Effector CD4-positive, alpha-beta T cell (primary cell): ENCODE data around the gene UPF3B.
A peak's percentile ranks its signal among the peaks of the same experiment; 100 is the strongest.
"Not testable (repeated sequence)": the region's sequence is repeated elsewhere in the genome, so short reads cannot be mapped to it uniquely, and the experiment has no call there.

Source experiments
- DNase-seq: peaks from one replicate; pipeline ENCODE4 v3.0.0-alpha.2; 2020
- total RNA-seq: gene quantifications from one replicate; lab custom pipeline; 2026; lab: John Stamatoyannopoulos, UW

UPF3B gene, protein sequence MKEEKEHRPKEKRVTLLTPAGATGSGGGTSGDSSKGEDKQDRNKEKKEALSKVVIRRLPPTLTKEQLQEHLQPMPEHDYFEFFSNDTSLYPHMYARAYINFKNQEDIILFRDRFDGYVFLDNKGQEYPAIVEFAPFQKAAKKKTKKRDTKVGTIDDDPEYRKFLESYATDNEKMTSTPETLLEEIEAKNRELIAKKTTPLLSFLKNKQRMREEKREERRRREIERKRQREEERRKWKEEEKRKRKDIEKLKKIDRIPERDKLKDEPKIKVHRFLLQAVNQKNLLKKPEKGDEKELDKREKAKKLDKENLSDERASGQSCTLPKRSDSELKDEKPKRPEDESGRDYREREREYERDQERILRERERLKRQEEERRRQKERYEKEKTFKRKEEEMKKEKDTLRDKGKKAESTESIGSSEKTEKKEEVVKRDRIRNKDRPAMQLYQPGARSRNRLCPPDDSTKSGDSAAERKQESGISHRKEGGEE
- total RNA-seq = 20.1 reads per million, percentile 47 among the genes with 10 or more reads in this experiment

DNA sequence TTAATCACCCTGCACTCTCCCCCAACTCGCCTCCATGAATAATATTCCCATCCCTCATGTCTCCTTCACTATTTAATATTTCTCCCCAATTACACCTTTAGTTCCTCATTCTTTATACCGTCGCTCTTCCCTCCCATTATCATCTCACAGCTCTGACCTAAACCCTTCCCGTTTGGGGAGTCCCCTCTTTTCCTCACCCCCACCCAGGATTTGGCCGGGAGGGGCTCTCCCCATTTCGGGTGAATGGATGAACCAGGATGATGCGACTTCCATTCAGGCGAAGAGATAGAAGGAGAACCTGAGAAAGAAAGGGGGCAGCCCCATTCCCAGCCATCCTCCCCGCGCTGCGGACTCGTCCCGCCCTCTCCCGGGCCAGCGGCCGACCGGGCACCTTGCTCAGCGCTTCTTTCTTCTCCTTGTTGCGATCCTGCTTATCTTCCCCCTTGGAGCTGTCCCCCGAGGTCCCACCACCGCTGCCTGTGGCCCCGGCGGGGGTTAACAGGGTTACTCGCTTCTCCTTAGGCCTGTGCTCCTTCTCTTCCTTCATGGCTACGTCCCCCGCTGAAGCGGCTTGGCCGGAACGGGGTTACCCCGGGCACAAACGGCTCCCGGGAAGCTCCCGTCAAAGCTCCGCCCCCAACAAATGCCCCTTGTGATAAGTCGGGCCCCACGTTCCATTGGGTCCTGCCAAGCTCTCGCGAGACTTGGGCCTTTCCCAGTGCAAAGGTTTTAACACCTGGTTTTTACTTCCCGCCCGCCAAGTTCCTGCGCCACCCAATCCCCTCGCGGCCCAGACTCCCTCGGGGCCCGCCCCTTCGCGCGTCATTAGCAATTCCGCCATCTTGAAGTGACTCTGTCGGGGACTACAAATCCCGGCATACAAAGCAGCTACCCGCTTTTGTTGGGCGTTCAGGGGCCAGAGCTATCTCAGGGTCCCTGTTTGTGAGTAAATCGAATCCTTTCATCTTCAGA is at the start of gene UPF3B:
UPF3B (minus strand) TSS at position 582 of the 972 bp plus-strand sequence; CDS start at position 547, 35 bp downstream.
- DNase-seq = peak; percentile 92

DNA sequence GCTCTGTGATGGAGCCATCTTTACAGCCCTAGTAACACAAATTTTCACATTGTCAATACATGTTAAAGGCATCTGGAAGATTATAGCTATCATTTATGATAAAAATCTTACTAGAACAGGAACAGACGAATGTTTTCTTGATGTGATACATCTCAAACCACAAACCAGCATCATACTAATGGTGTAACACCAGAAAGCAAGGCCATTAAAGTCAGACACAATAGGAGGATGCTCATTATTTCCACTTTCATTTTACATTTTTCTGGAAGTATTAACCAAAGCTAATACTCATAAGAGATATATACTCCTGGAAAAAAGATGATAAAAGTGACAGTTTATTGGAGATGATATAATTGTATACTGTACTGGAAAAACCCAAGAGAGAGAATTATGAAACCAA is 48.2 kb upstream of the UPF3B start:
- no peak for DNase-seq

DNA sequence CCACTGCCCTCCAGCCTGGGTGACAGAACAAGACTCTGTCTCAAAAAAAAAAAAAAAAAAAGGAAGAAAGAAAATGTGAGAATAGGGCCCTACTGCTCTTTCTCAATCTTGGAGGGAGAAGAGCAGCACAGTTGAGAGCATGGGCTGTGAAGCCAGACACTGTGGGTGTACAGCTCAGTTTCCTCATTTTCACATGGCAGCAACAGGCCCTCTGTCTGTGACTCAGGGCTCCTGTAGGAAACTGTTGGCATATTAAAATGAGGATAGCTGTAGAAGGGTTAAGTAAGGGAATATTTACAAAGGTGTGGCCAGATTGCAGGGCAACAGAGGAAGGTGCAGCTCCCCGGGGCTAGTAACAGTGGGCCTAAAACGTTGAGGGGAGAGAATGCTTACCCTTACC is 46.4 kb upstream of the UPF3B start:
- no peak for DNase-seq

DNA sequence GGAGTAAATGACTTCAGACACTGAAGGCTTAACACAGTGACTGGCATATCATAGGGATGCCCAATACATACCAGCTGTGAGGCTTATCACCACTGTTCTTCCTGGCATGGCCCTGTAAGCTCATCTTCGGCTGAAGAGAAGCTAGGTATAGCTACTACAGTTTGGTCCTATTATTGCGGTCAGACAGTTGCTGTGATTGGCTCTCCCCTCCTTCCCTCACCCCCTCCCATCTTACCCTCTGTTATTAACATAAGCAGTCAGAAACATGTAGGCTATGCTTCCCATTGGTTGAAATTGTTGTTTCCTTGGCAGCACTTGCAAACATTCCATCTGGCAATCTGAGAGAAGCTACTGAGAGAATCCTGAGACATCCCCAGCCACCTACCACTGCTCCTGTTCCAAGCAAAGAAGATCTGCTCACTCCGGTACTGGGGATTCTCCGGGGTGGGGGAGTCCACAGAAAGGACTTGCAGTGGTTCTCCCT is 43.1 kb upstream of the UPF3B start, which contains the start of gene AKAP14:
AKAP14 (plus strand) TSS at position 51 of the 484 bp plus-strand sequence. CDS start 7,331 bp downstream, outside the sequence.
- no peak for DNase-seq

DNA sequence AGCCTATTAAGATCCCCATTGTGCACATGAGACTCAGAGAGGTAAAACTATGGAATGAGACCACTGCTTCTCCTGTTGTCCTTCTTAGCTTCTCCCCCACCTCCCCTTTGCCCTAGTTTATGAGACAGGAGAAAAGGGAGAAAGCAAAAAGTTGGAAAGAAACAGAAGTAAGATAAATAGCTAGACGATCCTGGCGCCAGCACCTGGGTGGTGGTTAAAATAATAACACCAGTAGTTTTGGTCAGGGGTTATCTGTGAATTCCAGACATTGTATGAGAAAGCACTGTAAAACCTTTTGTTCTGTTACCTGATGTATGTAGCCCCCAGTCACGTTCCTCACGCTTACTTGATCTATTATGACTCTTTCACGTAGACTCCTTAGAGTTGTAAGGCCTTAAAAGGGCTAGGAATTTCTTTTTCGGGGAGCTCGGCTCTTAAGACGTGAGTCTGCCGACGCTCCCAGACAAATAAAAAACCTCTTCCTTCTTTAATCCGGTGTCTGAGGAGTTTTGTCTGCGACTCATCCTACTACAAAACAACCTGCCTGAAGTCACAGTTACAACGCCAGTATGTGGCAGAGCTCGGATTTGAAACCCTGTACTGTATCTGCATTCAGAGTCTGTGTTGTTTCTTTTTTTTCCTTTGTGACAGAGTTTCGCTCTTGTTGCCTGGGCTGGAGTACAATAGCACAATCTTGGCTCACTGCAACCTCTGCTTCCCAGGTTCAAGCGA is 39.4 kb upstream of the UPF3B start:
- not testable (repeated sequence) for DNase-seq

DNA sequence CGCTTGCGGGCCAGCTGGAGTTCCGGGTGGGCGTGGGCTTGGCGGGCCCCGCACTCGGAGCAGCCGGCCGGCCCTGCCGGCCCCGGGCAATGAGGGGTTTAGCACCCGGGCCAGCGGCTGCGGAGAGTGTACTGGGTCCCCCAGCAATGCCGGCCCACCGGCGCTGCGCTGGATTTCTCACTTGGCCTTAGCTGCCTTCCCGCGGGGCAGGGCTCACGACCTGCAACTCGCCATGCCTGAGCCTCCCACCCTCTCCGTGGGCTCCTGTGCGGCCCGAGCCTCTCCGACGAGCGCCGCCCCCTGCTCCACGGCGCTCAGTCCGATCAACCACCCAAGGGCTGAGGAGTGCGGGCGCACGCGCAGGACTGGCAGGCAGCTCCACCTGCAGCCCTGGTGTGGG is 37.9 kb upstream of the UPF3B start:
- not testable (repeated sequence) for DNase-seq

DNA sequence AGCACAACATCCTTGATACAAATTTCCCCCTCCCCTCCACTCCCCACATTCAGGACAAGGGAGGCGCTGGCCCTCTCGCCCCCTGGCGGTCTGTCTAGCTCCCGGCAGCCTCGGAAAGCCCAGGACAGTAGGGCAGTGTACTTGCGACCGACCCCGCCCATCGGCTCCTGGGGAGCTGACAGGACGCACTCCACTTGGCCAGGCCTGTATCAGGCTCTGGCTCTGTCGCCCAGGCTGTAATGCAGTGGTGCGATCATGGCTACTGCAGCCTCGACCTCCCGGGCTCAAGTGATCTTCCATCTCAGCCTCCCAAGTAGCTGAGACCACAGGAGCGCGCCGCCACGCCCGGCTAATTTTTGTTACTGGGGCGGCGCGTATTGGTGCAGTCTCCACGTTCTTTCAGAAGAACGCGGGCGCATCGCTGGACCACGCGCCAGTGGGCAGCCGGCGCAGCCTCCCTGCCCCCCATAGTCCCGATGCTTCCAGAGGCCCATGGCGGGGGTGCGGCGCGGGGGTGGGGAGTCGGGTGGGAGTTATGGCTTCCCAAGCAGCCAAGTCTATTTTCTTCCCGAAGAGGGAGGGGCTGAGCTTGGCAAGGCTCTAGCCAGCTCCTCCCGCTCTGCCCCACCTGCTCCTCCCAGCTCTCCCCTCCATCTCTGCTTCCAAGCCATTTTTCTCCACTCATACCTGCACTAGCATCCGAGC is 35.1 kb upstream of the UPF3B start:
- peak; percentile 28 for DNase-seq

DNA sequence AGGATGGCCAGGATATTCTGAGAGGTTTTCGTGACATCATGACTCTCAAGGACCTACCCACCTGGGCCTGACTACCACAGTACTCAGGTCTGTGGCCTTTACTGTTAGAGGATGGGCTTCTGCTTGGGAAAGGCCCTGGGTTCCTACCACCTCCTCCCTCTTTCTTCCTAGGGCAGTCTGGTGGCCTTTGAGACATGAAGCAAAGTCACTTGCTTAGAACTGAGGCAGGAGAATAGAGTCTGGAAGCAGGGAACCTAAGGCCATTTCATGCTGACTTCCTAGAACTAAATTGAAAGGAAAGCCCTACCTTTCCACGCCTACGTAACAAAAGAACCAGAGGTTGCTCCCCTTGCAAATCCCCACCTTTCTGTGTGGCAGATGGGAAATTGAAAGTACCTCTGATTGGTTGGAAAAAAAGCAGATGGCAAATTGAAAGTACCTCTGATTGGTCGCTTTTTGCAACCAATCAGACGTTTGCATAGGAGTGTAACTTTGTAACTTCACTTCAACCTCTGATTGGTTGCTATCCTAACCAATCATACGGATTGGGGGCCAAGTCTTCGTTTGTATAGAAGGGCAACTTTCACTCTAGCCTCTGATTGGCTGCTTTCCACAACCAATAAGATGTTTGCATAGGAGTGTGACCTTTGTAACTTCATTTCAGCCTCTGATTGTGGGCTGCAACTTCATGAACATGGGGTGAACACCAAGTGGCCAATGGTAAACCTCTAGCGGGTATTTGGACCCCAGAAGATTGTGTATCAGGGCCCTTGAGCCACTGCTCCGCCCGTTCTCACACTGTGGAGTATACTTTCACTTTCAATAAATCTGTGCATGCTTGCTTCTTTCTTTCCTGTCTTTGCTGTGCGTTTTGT is 33.0 kb upstream of the UPF3B start:
- no peak for DNase-seq

DNA sequence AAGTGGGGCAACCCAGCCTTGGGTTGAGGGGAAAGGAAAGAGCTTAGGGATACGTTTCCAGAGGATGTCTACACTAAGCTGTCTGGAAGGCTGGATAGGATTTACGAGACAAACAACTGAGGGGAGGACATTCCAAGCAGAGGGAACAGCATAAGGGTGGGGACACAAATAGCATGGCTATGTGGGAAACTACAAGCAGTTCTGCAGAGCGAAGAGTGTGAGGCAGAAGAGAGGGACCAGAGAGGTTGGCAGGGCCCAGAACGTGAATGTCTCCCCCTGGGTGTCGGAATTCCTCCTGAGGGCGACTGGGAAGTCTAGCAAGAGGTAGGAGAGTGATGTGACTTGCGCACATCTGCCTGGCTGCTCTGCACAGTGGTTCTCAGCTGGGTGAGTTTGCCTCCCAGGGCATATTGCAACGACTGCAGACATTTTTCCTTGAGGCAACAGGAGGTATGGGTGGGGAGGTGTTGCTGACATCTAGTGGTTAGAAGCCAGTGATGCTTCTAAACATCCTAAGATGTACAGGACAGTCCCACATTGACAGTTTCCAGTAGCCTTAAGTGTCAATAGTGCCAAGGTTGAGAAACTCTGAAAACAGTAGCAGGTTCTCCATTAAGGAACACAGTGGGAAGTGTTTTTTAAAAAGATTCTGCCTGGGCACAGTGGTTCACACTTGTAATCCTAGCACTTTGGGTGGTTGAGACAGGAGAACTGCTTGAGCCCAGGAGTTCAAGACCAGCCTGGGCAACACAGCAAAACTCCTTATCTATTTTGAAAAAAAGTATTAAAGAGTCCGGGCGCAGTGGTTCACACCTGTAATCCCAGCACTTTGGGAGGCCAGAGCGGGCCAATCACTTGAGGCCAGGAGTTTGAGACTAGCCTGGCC is 28.0 kb upstream of the UPF3B start:
- DNase-seq = no peak

DNA sequence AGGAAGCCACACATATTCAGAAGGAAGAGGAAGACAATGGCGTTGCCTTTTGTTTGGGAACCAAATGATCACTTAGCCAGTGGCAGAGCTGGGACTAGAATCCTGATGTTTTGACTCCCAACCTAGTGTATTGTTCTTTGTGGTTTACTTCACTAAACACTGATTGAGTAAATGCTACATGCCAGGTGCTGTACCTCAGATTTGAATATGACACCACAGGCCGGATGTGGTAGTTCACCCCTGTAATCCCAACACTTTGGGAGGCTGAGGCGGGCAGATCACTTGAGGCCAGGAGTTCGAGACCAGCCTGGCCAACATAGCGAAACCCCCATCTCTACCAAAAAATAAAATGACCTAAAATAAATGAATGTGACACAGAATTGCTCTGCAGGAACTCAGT is 27.3 kb upstream of the UPF3B start:
- DNase-seq = no peak

DNA sequence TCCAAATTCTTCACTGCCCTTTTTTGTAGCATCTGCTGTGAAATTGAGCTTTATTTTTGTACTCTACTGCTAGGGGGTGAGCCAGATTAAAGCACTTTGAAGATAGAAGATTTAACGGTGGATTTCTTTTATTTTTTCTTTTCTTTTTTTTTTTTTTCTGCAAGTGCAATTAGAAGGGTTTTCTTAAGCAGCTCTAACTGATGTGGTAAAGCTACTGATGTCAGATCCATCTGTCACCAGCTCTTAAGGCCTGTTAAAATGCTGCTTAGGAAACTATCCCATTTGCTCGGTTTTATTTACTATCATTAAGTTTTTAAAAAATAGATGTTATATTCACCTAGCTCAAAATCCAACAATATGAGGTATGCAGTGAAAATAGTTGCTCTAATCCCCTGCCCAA is 26.0 kb upstream of the UPF3B start:
- no peak for DNase-seq

DNA sequence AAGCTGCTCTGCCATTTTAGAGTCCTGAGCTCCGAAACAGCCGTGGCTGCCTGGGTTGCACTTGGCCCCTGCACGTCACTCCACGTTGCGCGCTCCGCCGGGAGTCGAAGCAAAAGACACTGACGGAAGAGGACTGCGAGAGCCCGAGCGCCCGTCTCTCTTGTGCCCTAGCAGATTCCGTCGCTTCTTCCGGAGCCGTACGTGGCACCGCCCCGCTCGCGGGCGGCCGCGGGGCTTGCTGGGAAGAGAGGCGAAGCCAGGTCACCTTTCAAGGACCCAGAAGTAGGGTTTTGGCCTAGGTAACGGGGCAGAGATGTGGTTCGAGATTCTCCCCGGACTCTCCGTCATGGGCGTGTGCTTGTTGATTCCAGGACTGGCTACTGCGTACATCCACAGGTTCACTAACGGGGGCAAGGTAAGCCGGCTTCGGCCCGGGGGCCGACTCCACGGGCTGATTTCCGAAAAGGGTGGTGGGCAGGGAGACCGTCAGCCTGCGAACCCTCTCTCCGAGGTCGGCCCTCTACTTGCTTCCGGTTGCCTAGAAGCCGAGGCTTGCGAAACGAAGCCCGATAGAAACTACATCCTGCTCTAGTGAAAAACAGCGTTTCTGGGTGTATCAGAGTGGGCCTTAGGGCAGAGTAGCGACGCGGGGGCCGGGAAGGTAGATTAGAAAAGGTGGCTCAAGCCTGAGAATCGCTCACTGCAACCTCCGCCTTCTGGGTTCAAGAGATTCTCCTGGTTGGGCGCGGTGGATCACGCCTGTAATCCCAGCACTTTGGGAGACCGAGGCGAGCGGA is 19.0 kb upstream of the UPF3B start, which contains the start of the genes NDUFA1 and RNF113A:
NDUFA1 (plus strand) TSS at position 234 of the 797 bp plus-strand sequence; CDS start at position 314, 80 bp downstream.
RNF113A (minus strand) TSS at position 135 of the 797 bp plus-strand sequence; CDS start at position 15, 120 bp downstream.
- DNase-seq = peak; percentile 74

DNA sequence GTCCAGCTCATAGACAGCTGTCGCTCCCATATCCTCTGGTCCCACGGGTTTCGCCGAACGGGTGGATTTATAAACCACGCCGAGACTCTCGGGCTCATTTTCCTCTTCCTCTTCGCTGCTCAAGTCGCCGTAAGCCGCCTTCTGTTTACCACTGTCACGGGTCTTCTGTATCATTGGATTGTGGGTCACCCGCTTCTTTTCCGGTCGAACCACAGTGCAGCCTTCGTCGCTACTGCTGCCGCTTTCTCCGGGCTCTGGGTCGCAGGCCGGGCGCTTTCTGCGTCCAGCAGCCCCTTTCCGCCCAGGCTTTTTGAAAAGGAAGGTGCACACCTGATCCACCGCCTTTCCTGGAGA is 18.5 kb upstream of the UPF3B start:
- DNase-seq = no peak

DNA sequence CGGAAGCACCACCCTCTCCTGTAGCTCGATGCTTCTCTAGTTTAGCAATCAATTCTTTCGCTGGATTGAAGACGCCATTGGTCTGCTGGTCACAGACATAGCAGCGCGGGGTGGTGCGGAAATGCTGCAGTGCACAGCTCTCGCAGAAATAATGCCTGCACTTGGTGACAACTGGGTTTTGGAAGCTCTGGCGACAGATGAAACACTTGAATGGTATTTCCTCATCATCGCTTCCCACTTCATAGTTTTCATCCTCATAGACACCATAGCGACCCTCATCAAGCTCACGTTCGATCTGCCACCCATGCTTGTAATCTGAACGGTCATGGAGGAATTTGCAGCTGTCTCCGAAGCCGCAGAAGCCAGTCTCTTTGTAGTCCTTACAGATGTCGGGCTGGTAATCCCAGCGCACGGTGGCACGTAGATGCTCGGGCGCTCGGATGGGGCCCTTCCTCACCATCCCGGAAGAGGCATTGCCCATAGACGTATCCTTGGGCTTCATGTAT is 17.9 kb upstream of the UPF3B start:
- DNase-seq = peak; percentile 11

DNA sequence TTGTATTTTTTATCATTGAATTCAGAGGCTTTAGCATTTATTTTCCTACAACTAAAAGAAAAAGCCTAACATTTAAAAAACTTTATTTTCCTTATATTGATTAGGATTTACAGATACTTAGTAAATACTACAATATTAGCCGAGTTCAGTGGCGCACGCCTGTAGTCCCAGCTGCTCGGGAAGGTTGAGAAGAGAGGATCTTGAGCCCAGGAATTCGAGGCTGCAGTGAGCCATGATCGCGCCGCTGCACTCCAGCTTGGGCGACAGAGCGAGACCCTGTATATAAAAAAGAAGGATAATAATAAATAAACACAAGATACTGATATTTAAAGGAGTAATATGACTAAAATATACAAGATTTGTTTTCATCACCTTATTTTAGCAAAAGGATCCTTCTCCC is 681 bp upstream of the UPF3B start:
- DNase-seq = no peak

DNA sequence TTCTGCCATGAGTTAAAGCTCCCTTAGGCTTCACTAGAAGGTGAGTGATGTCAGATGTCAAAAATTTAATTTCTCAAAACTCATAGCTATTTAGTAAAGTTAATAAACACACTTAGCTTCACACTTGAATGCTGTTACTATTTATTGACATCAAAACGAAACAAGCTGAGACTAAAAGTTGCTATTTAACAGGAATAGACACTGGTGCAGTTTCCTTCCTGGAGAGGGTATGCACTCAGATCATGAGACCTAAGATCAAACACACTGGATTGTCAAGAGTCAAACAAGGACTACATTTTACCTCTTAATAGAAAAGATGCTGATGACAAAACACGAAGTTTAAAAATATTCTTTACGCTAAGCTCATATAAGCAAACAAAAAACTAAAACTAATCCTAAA is 18.9 kb downstream of the UPF3B start:
- DNase-seq = no peak

DNA sequence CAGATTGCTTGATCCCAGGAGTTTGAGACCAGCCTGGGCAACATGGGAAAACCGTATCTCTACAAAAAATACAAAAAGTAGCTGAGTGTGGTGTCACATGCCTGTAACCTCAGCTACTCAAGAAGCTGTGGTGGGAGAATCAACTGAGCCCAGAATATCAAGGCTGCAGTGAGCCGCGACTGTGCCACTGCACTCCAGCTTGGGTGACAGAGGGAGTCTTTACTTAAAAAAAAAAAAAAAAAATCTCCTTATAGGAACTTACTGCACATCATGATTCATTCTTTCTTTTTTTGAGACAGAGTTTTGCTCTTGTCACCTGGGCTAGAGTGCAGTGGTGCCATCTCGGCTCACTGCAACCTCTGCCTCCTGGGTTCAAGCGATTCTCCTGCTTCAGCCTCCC is 24.3 kb downstream of the UPF3B start:
- no peak for DNase-seq

DNA sequence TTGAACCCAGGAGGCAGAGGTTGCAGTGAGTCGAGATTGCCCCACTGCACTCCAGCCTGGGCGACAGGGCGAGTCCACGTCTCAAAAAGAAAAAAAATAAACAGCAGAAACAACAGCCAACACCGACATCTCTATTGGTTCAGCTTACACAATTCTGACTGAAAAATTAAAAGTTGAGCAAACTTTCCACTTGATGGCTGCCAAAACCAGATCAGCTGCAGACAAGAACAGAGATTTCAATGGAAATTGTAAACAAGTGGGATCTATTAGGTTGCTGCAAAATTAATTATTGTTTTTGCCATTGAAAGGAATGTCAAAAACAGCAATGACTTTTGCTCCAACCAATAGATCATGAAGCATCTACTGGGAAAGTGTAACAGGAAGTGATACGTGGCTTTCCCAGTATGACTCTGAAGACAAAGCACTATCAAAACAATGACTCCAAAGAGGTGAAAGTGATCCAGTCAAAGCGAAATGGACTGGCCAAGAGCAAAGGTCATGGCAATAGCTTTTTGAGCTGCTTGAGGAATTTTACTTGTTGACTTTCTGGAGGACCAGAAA is 26.3 kb downstream of the UPF3B start:
- DNase-seq = no peak
